Activated naive CD8-positive, alpha-beta T cell treated with anti-CD3 and anti-CD28 coated beads, Interleukin-2, amount 50 U/mL, for 24 hours (primary cell): Measurements from ENCODE around the gene VEZF1.
"Not testable (repeated sequence)": the region's sequence is repeated elsewhere in the genome, so short reads cannot be mapped to it uniquely, and the experiment has no call there.

Source experiments
- ATAC-seq: fragments of 150-1000 bp; cut with Tn5 transposase; one replicate; pipeline ENCODE4 v1.10.0; 2021
- DNase-seq: peaks from one replicate; pipeline ENCODE4 v3.0.0; 2021
- H3K27ac Mint-ChIP-seq: one replicate; pipeline ENCODE4 v1.8.0; 2021; ENCODE audit warnings: mild to moderate bottlenecking, mixed read lengths
- H3K27me3 Mint-ChIP-seq: one replicate; pipeline ENCODE4 v1.8.0; 2021; ENCODE audit warnings: mixed read lengths
- H3K36me3 Mint-ChIP-seq: one replicate; pipeline ENCODE4 v1.8.0; 2021; ENCODE audit warnings: low read depth, mixed read lengths
- H3K4me1 Mint-ChIP-seq: one replicate; pipeline ENCODE4 v1.8.0; 2021; ENCODE audit warnings: mixed read lengths
- H3K4me3 Mint-ChIP-seq: one replicate; pipeline ENCODE4 v1.8.0; 2021; ENCODE audit warnings: mild to moderate bottlenecking, moderate library complexity, mixed read lengths
- H3K9me3 Mint-ChIP-seq: one replicate; pipeline ENCODE4 v1.8.0; 2021; ENCODE audit warnings: mixed read lengths

Gene VEZF1

GRCh38 chr17:57971572-57971971 is 16.5 kb downstream of the VEZF1 start:
- H3K27me3 Mint-ChIP-seq, result no peaks in the 10 kb centered on the region
- DNase-seq, result no peak
- H3K9me3 Mint-ChIP-seq, result no peaks in the 10 kb centered on the region
- no peak overlapping the region for H3K4me3 Mint-ChIP-seq
- H3K36me3 Mint-ChIP-seq, result peaks cover 20% of the 10 kb centered on the region
- ATAC-seq, result no peak
- no peaks in the 10 kb centered on the region for H3K4me1 Mint-ChIP-seq
- H3K27ac Mint-ChIP-seq, result no peak overlapping the region

DNA sequence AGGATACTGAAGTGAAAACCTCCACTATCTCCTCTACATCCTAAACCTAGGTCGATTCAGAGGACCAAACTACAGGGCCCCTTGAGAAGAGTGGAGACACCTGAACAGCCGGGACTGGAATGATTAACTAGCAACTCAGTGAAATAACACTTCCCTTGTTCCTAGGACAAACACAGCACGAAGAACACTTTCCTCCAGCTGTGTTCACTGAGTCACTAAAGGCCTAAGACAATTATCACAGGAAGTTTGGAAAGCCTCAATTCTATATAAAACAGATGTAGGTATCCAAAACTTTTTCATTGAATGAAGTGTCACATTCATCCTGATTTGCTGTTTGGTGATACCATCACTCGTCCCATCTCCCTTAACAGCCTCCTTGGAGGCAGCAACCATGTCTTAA is 17.3 kb downstream of the VEZF1 start:
- H3K9me3 Mint-ChIP-seq, result no peaks in the 10 kb centered on the region
- DNase-seq (no peak), ATAC-seq (no peak)
- H3K4me1 Mint-ChIP-seq, result no peaks in the 10 kb centered on the region
- H3K27me3 Mint-ChIP-seq, result no peaks in the 10 kb centered on the region
- no peak overlapping the region for H3K4me3 Mint-ChIP-seq
- H3K27ac Mint-ChIP-seq, result no peak overlapping the region
- H3K36me3 Mint-ChIP-seq, result peaks cover 13% of the 10 kb centered on the region

- no peak for ATAC-seq
- Mint-ChIP-seq H3K9me3 (no peaks in the 10 kb centered on the region), H3K27ac (no peak overlapping the region), H3K4me1 (no peaks in the 10 kb centered on the region), H3K27me3 (no peaks in the 10 kb centered on the region), H3K36me3 (peaks cover 4% of the 10 kb centered on the region), H3K4me3 (no peak overlapping the region)
- no peak for DNase-seq
These were observed 19.6 kb downstream of the VEZF1 start for GRCh38 chr17:57968456-57968855.

DNA sequence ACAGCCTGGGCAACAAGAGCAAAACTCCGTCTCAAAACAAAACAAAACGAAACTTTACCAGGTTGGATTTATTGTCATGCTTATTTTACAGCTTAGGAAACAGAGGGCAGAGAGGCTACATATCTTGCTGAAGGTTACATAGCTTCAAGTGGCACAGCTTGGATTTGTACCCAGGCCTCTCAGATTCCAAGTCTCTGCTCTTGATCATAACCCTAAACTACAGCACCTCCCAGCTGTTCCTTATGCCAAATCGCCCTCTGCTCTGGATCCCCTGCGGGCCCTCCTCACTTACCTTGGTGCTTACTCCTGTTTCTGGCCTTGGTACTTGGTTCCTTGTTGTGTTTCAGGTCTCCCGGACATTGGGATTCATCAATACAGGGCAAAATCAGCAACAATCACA is 21.2 kb downstream of the VEZF1 start:
- no peaks in the 10 kb centered on the region for H3K36me3 Mint-ChIP-seq
- ATAC-seq (no peak), DNase-seq (no peak)
- no peaks in the 10 kb centered on the region for H3K9me3 Mint-ChIP-seq
- peaks cover 5% of the 10 kb centered on the region for H3K27me3 Mint-ChIP-seq
- H3K27ac Mint-ChIP-seq, result no peak overlapping the region
- H3K4me3 Mint-ChIP-seq, result no peak overlapping the region
- H3K4me1 Mint-ChIP-seq, result no peaks in the 10 kb centered on the region

GRCh38 chr17:57966246-57966645 is 21.8 kb downstream of the VEZF1 start:
- Mint-ChIP-seq H3K4me3 (no peak overlapping the region), H3K4me1 (no peaks in the 10 kb centered on the region)

DNA sequence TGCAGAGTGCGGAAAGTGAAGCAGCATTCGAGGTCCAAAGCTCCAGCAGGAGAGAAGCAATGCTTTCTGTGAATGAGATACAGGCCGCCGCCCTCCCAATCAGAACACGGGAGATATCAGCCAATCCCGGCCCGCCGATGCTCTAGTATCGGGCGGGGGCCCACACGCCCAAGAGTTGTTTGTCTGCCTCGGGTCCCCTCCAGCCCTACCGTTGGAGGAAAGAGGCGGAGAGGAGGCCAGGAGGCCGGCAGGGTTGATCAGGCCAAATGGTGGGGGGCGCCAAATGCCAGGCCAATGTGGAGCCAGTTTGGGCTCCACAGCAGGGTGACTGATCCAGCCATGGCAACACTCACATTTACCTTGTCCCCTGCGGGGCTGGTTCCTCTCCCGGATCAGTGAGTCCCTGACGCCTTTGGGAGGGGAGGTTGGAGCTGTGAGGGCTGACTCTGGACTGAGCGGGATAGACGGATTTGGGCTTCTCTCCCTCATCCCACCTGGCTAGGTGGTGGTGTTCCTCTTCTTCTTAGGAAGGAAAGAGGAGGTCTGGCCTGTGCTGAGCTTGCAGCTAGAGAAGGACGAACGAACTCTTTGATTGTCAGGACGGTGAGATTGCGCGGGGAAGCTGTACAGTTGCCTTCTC is 22.4 kb downstream of the VEZF1 start:
- Mint-ChIP-seq H3K4me3 (no peak overlapping the region), H3K27me3 (peaks cover 10% of the 10 kb centered on the region)

More at GRCh38 chr17:57966246-57966645, 21.8 kb downstream of the VEZF1 start:
- H3K36me3 Mint-ChIP-seq, result no peaks in the 10 kb centered on the region
- H3K27me3 Mint-ChIP-seq, result peaks cover 6% of the 10 kb centered on the region
- no peaks in the 10 kb centered on the region for H3K9me3 Mint-ChIP-seq
- H3K27ac Mint-ChIP-seq, result no peak overlapping the region
- ATAC-seq, result no peak
- DNase-seq, result no peak

DNA sequence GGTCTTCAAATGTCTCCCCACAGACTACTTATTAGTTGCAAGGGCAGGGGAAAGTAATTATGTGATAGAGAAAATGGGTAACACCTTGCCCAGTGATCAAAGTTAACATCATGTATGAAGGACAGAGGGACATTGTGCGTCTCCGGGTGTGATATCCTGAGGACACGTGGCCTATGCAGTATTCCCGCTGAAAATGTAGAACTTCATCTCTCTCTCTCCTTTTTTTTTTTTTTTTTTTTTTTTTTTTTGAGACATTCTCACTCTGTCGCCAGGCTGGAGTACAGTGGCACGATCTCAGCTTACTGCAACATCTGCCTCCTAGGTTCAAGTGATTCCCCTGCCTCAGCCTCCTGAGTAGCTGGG is 24.9 kb downstream of the VEZF1 start:
- Mint-ChIP-seq H3K9me3 (no peaks in the 10 kb centered on the region), H3K36me3 (no peaks in the 10 kb centered on the region), H3K27me3 (peaks cover 22% of the 10 kb centered on the region), H3K27ac (no peak overlapping the region), H3K4me3 (no peak overlapping the region), H3K4me1 (no peaks in the 10 kb centered on the region)
- ATAC-seq (no peak), DNase-seq (no peak)

More for the DNA sequence above, 22.4 kb downstream of the VEZF1 start:
- no peak for DNase-seq
- no peak overlapping the region for H3K27ac Mint-ChIP-seq
- no peak for ATAC-seq
- no peaks in the 10 kb centered on the region for H3K9me3 Mint-ChIP-seq
- H3K36me3 Mint-ChIP-seq, result no peaks in the 10 kb centered on the region
- H3K4me1 Mint-ChIP-seq, result no peaks in the 10 kb centered on the region

DNA sequence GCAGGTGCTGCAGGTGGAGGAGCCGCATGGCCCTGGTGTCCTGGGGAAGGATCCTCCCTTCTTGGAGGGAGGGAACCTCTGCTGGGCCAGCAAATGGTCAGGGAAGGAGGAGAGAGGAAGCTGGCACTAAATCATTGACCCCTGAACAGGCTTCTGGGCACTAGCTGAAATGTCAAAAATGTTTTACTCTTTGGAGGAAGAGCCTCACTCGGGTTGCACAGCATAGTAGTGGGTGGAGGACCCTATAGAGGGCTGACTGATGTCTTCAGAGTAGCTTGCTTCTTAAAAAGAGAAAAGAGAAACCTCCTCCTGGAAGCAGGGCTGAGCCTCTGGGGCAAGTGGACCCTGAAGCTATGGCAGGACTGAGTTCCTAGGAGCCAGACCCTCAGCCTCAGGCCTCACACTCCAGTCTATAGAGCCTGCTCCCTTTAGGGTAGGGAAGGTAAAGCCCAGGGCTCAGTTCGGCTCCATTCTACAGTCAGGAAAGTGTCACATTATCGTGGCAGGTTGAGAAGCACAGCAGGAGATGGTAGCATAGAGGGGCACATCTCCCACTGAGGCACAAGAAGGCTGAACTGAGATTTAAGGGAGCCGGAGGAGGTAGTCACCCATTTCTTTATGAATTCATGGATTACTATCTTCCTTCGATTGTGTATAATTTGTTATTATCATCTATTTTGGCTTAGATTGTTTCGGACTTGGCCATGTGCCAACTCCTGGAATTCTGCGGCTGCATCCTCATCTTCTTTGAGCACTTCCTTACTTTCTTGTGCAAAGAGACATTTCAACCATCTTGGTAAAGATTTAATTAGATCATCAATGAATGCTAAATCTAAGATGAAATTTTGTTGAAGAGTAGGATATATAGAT is 25.5 kb downstream of the VEZF1 start:
- DNase-seq, result no peak
- no peaks in the 10 kb centered on the region for H3K4me1 Mint-ChIP-seq
- H3K36me3 Mint-ChIP-seq, result no peaks in the 10 kb centered on the region
- no peak overlapping the region for H3K27ac Mint-ChIP-seq
- H3K9me3 Mint-ChIP-seq, result no peaks in the 10 kb centered on the region
- ATAC-seq, result no peak
- peaks cover 27% of the 10 kb centered on the region for H3K27me3 Mint-ChIP-seq
- no peak overlapping the region for H3K4me3 Mint-ChIP-seq

GRCh38 chr17:57959929-57960328 is 28.1 kb downstream of the VEZF1 start:
- Mint-ChIP-seq H3K27ac (no peak overlapping the region), H3K4me3 (no peak overlapping the region), H3K36me3 (no peaks in the 10 kb centered on the region), H3K9me3 (no peaks in the 10 kb centered on the region), H3K27me3 (peaks cover 43% of the 10 kb centered on the region), H3K4me1 (peaks cover 13% of the 10 kb centered on the region)
- ATAC-seq (no peak), DNase-seq (no peak)

DNA sequence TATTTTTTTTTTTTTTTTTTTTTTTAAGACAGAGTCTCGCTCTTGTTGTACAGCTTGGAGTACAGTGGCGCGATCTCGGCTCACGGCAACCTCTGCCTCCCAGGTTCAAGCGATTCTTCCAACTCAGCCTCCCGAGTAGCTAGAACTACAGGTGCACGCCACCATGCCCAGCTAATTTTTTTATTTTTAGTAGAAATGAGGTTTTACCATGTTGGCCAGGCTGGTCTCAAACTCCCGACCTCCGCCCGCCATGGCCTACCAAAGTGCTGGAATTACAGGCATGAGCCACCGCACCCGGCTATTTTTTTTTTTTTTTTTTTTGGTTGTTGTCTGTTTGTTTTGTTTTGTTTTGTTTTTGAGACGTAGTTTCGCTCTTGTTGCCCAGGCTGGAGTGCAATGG is 29.7 kb downstream of the VEZF1 start:
- not testable (repeated sequence) for H3K9me3 Mint-ChIP-seq, H3K4me3 Mint-ChIP-seq, H3K27ac Mint-ChIP-seq, DNase-seq, ATAC-seq, H3K36me3 Mint-ChIP-seq
- peaks cover 54% of the 10 kb centered on the region for H3K27me3 Mint-ChIP-seq
- H3K4me1 Mint-ChIP-seq, result peaks cover 19% of the 10 kb centered on the region

DNA sequence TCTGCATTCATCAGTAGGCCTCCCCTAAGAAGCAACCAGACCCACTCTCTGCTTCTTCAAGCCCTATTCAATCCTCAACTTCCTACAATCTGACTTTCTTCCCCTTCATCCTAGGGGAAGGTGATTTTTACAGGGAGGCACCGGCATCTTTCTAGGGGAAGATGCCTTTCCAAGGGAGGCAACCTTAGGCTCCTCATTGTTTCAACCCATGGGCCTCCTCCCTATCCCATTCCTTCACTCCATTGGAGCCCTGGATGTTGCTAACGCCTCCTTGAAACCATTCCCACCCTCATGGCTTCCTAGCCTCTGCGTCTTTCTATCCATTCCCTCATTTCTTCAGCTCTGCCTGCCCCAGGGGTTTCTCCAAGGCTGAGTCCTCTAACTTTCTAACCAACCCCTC is 30.2 kb downstream of the VEZF1 start:
- no peak for ATAC-seq
- H3K27ac Mint-ChIP-seq, result no peak overlapping the region
- no peaks in the 10 kb centered on the region for H3K36me3 Mint-ChIP-seq
- H3K9me3 Mint-ChIP-seq, result no peaks in the 10 kb centered on the region
- no peak overlapping the region for H3K4me3 Mint-ChIP-seq
- DNase-seq, result no peak
- peaks cover 19% of the 10 kb centered on the region for H3K4me1 Mint-ChIP-seq
- H3K27me3 Mint-ChIP-seq, result peaks cover 59% of the 10 kb centered on the region

- DNase-seq, result no peak
- Mint-ChIP-seq H3K36me3 (no peaks in the 10 kb centered on the region), H3K27ac (no peak overlapping the region), H3K27me3 (peaks cover 63% of the 10 kb centered on the region), H3K4me3 (no peak overlapping the region), H3K9me3 (no peaks in the 10 kb centered on the region), H3K4me1 (peaks cover 19% of the 10 kb centered on the region)
- ATAC-seq, result no peak
These were observed 30.8 kb downstream of the VEZF1 start for GRCh38 chr17:57957120-57957850.

- DNase-seq (peak; percentile 48), ATAC-seq (peak; percentile 79)
- Mint-ChIP-seq H3K27me3 (peaks cover 63% of the 10 kb centered on the region), H3K9me3 (no peaks in the 10 kb centered on the region), H3K4me1 (peaks cover 20% of the 10 kb centered on the region), H3K4me3 (peak overlapping the region; percentile 62), H3K27ac (peak overlapping the region; percentile 27), H3K36me3 (no peaks in the 10 kb centered on the region)
These were observed 31.5 kb downstream of the VEZF1 start for GRCh38 chr17:57956291-57957119.
